ENCODE results near the gene NGEF. TPM values are rescaled to one million over a fixed set of nuclear protein-coding genes. Genes with fewer than 3 reads are reported as not detected.

NGEF gene
- total RNA-seq, 1 experiment from 2014 or later: 1.9 TPM

GRCh38 chr2:232877940-232878511, 135.0 kb downstream of the NGEF start:
- Histone ChIP-seq H3K4ac (ENCODE audit: low read depth, low read length) (no peak overlapping the region), H3T11ph (ENCODE audit: low read length) (no peak overlapping the region), H3K4me1 (ENCODE audit: insufficient read depth, low read length) (no peaks in the 10 kb centered on the region), H3K9ac (ENCODE audit: extremely low read depth, insufficient read length, low read length) (no peak overlapping the region), H3K79me2 (ENCODE audit: insufficient read depth, low read length) (no peaks in the 10 kb centered on the region), H4K8ac (replicated peaks; ENCODE audit: insufficient read length, low read depth, low read length) (no peak overlapping the region), H2BK5ac (ENCODE audit: insufficient read length, low read length) (no peak overlapping the region), H3K23me2 (ENCODE audit: insufficient read length, low read depth, low read length, poor library complexity, severe bottlenecking) (peaks cover 7% of the 10 kb centered on the region), H3K23ac (ENCODE audit: insufficient read length, low read depth, low read length) (no peak overlapping the region), H3K9me3 (ENCODE audit: control insufficient read depth, low read depth, low read length) (no peaks in the 10 kb centered on the region), H2AFZ (ENCODE audit: low read length) (no peak overlapping the region), H3K4me2 (ENCODE audit: insufficient read depth, insufficient read length, low read length) (no peak overlapping the region), H2BK15ac (ENCODE audit: low read depth, low read length) (no peak overlapping the region), H3K18ac (ENCODE audit: insufficient read length, low read depth, low read length) (no peak overlapping the region), H3K14ac (ENCODE audit: insufficient read depth, low read length) (no peak overlapping the region), H3K27ac (ENCODE audit: insufficient read length, low read depth, low read length) (no peak overlapping the region), H3K56ac (ENCODE audit: insufficient read length, low read depth, low read length) (no peak overlapping the region), H4K5ac (ENCODE audit: insufficient read length, low read depth, low read length) (no peak overlapping the region), H2AK5ac (ENCODE audit: insufficient read length, low read length) (no peak overlapping the region), H4K91ac (ENCODE audit: insufficient read length, low read depth, low read length) (no peak overlapping the region), H3K27me3 (ENCODE audit: insufficient read depth, low read length) (peaks cover 8% of the 10 kb centered on the region; the same call in 1 of the 2 replicates), H2BK12ac (ENCODE audit: insufficient read length, low read depth, low read length) (no peak overlapping the region), H2BK120ac (ENCODE audit: low read depth, low read length, poor library complexity, severe bottlenecking) (no peak overlapping the region), H2BK20ac (ENCODE audit: low read depth, low read length, poor library complexity, severe bottlenecking) (no peak overlapping the region), H3K79me1 (ENCODE audit: insufficient read depth, low read depth, low read length, poor library complexity, severe bottlenecking) (no peaks in the 10 kb centered on the region), H4K20me1 (ENCODE audit: control insufficient read depth, insufficient read depth, insufficient read length) (no peaks in the 10 kb centered on the region)
- no peak overlapping the region for H3K27ac Mint-ChIP-seq
- H3K4me1 Mint-ChIP-seq: peaks cover 0 to 3% of the 10 kb centered on the region in 2 experiments; a peak in 1 of 4 replicates
- H3K9me3 Mint-ChIP-seq: no peaks in the 10 kb centered on the region; a peak in 1 of 5 replicates
- peak overlapping the region in 1 of 2 experiments; percentile 73; a peak in 2 of 5 replicates for H3K4me3 Mint-ChIP-seq
- H3K36me3 Mint-ChIP-seq (ENCODE audit: insufficient read depth in 1 of 3, low read depth in 3 of 3): no peaks in the 10 kb centered on the region; a peak in 2 of 7 replicates
- DNase-seq: no peak
- TF ChIP-seq, protein P1, sequence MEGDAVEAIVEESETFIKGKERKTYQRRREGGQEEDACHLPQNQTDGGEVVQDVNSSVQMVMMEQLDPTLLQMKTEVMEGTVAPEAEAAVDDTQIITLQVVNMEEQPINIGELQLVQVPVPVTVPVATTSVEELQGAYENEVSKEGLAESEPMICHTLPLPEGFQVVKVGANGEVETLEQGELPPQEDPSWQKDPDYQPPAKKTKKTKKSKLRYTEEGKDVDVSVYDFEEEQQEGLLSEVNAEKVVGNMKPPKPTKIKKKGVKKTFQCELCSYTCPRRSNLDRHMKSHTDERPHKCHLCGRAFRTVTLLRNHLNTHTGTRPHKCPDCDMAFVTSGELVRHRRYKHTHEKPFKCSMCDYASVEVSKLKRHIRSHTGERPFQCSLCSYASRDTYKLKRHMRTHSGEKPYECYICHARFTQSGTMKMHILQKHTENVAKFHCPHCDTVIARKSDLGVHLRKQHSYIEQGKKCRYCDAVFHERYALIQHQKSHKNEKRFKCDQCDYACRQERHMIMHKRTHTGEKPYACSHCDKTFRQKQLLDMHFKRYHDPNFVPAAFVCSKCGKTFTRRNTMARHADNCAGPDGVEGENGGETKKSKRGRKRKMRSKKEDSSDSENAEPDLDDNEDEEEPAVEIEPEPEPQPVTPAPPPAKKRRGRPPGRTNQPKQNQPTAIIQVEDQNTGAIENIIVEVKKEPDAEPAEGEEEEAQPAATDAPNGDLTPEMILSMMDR (conservative IDR thresholded peaks at IDR 0.05): no peak
- H3K27me3 Mint-ChIP-seq (ENCODE audit: low read depth): peaks cover 33% of the 10 kb centered on the region
- no CpG with 5 or more reads among the region's 13 CpGs for WGBS (ENCODE audit: extremely low coverage, insufficient read length, low lambda C conversion rate)

All from H9 (cell line).